Thyroid gland (tissue), 4 donors: ENCODE measurements around the gene TLCD5. TPM values are rescaled to one million over a fixed set of nuclear protein-coding genes. Genes with fewer than 3 reads are reported as not detected.

Experiments
- DNase-seq, 2 donors: peaks; one replicate each; pipeline ENCODE4 v3.0.0-alpha.2; 2019
- H3K27ac ChIP-seq, 3 donors: fragments of 200-600 bp; sonication (generic); 1 replicate in 2 of 3; 2 replicates in 1 of 3; pipeline ENCODE4 v1.5.1; 2016 to 2019; ENCODE audit warnings: mild to moderate bottlenecking in 1 of 3, moderate library complexity in 1 of 3
- H3K27me3 ChIP-seq: fragments of 200-600 bp; sonication (generic); one replicate; pipeline ENCODE4 v1.5.1; 2019
- H3K36me3 ChIP-seq, 2 donors: fragments of 200-600 bp; sonication (generic); one replicate each; pipeline ENCODE4 v1.5.1; 2016 to 2019
- H3K4me1 ChIP-seq, 2 donors: fragments of 200-600 bp; sonication (generic); one replicate each; pipeline ENCODE4 v1.5.1; 2017 to 2019
- H3K4me3 ChIP-seq, 3 donors: fragments of 200-600 bp; sonication (generic); replicated peaks in 1 of 3; 1 replicate in 2 of 3; 2 replicates in 1 of 3; pipeline ENCODE4 v1.5.1; 2016; ENCODE audit warnings: mild to moderate bottlenecking in 1 of 3
- H3K9me3 ChIP-seq: fragments of 200-600 bp; sonication (generic); one replicate; pipeline ENCODE4 v1.5.1; 2017
- POLR2A ChIP-seq, 2 donors: fragments of 450-650 bp; IDR thresholded peaks; one replicate each; pipeline ENCODE4 v1.6.1; 2017; ENCODE audit warnings: antibody characterized with exemption in 2 of 2, mild to moderate bottlenecking in 2 of 2, moderate library complexity in 1 of 2
- WGBS, 2 donors: methylation state at CpG; one replicate each; pipeline ENCODE4 v1.1.5; 2017; 5-methylcytosine and 5-hydroxymethylcytosine counted together
- intact Hi-C: fragments of 100-400 bp; cut with DNase I; formaldehyde crosslinking; loops from one replicate; pipeline ENCODE4 v1.15.1; 2023
- total RNA-seq, 4 donors: library from RNA; depleted of rRNA; stranded (reverse); fragments of >200 nt; gene quantifications; one replicate each; pipeline ENCODE4 v1.2.3, GENCODE V29; 2016
- TF ChIP-seq, protein P1 (sequence below), 6 experiments: fragments of 200-600 bp in 3 of 6; fragments of 450-650 bp in 3 of 6; sonication (generic) in 3 of 6; IDR thresholded peaks; one replicate each; pipeline ENCODE4 v1.5.1; 2016 to 2019; ENCODE audit warnings: antibody characterized with exemption in 6 of 6, mild to moderate bottlenecking in 2 of 6, inconsistent platforms in 1 of 6, moderate library complexity in 1 of 6

TLCD5 gene
- 10 to 100 TPM; 12.5 to 14.0 (median 13.4) TPM for total RNA-seq

DNA sequence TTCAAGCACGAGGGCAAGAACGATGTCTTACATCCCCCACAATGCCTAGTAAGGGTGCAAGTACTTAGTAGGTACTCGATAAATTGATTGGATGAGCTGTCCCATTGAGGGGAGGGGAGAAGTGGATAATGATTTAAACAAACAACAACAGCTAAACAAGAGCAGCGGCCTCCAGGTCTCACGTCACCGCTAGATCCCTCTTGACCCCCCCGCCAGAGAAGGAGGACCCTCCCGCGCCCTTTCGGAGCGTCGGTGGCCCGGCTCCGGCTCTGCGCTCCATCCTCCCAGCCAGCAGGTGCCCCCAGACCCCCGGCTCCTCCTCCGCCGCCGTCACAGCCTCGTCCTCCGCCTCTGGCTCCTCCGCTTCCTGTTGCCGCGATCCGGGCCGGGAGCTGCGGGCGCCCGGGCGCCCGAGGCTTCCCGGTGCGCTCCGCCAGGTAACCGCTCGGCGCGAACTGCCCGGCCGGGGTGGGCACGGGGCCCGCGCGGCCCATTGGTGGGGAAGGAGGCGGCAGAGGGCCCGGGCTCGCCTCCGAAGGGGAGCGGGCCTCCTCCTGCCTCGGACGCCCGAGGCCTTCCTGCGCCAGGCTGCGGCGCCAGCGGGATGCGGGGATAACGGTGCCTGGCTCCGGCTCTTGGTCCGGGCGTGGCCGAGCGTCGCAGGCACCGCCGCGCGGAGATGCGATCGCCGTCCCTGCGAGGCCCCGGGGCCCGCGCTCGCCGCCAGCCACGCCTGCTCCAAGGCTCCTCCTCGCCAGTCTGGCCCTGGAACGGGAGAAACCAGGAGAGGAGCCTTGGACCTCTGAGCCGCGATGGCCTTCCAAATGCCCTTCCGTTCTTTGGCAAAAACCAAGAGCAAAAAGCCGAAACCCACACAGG, at the start of gene TLCD5:
TLCD5 (plus strand) TSS at position 368 of the 879 bp plus-strand sequence. CDS start 2,143 bp downstream, outside the sequence.
- Histone ChIP-seq H3K9me3 (no peaks in the 10 kb centered on the region), H3K36me3 (peaks cover 3 to 7% of the 10 kb centered on the region in 2 donors), H3K4me3 (peak within 1 kb of the TSS; percentile 49 to 78 (median 72)), H3K4me1 (peaks cover 19% of the 10 kb centered on the region in 2 donors), H3K27ac (peak within 1 kb of the TSS; percentile 93 to 97 (median 96)), H3K27me3 (no peaks in the 10 kb centered on the region)
- TF ChIP-seq, protein P1, sequence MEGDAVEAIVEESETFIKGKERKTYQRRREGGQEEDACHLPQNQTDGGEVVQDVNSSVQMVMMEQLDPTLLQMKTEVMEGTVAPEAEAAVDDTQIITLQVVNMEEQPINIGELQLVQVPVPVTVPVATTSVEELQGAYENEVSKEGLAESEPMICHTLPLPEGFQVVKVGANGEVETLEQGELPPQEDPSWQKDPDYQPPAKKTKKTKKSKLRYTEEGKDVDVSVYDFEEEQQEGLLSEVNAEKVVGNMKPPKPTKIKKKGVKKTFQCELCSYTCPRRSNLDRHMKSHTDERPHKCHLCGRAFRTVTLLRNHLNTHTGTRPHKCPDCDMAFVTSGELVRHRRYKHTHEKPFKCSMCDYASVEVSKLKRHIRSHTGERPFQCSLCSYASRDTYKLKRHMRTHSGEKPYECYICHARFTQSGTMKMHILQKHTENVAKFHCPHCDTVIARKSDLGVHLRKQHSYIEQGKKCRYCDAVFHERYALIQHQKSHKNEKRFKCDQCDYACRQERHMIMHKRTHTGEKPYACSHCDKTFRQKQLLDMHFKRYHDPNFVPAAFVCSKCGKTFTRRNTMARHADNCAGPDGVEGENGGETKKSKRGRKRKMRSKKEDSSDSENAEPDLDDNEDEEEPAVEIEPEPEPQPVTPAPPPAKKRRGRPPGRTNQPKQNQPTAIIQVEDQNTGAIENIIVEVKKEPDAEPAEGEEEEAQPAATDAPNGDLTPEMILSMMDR (IDR thresholded peaks at IDR 0.05) = peak in 2 of 6 experiments; percentile 6 to 8
- TF ChIP-seq POLR2A (IDR thresholded peaks at IDR 0.05) = peak in 1 of 2 donors; percentile 84
- peak; percentile 73 for DNase-seq
- WGBS, 2 donors = 1 to 2% methylated on average over 42 to 45 of the region's 84 CpGs
- intact Hi-C loops = no loop called here

DNA sequence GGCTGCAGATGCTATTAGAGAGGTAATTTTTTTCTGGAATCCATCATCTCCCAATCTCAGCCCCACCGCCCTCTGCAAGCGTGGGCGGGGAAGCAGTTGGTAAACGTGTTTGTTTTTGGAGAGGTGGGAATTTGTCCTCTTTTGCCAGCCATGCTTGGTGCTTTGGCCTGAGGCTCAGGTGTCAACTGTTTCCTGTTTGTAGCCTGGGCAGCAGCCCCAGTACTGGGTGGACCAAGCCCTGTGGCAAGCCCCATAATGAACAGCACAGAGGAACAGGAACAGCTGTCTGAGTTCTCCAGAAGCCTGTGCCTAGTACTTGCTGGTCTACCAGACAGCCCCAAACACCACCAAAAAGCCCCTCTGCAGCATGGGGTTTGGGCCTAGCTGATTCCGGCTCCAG, 45.6 kb upstream of the TLCD5 start:
- Histone ChIP-seq H3K27me3 (no peaks in the 10 kb centered on the region), H3K36me3 (no peaks in the 10 kb centered on the region), H3K27ac (no peak overlapping the region), H3K4me1 (peaks cover 9 to 16% of the 10 kb centered on the region in 2 donors), H3K9me3 (no peaks in the 10 kb centered on the region), H3K4me3 (no peak overlapping the region)
- DNase-seq = no peak
- WGBS, 2 donors = 84 to 86% methylated on average over 5 of the region's 5 CpGs
- TF ChIP-seq, protein P1 (IDR thresholded peaks at IDR 0.05) = no peak
- no peak for TF ChIP-seq POLR2A (IDR thresholded peaks at IDR 0.05)
- intact Hi-C loops = no loop called here

DNA sequence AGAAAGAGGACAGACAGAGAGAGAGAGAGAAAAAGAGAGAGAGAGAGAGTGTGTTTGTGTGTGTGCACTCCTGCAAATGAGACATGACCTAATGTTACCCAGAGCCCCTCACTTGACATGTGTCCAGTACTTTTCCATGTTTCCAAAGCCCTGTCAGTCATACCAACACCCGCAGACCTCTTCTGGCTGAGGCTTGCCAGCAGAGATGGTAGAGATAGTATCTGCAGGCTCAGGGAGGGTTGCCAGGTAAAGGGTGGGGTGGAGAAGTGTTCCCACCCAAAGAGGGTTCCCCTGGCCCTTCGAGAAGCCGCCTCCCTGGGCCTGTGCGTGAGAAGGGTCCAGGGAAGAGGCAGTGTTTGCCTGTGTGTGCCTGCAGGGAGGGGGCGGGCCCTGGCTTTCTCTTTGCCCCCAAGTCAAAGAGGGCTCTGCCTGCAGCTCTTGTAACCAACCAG, 44.5 kb upstream of the TLCD5 start:
- Histone ChIP-seq H3K4me3 (no peak overlapping the region), H3K9me3 (no peaks in the 10 kb centered on the region), H3K36me3 (no peaks in the 10 kb centered on the region), H3K27me3 (no peaks in the 10 kb centered on the region), H3K4me1 (peaks cover 9 to 16% of the 10 kb centered on the region in 2 donors), H3K27ac (peak overlapping the region; percentile 13 to 20 (median 13))
- intact Hi-C loops = no loop called here
- DNase-seq = peak; percentile 51 to 66
- TF ChIP-seq POLR2A (IDR thresholded peaks at IDR 0.05) = no peak
- TF ChIP-seq, protein P1 (IDR thresholded peaks at IDR 0.05) = no peak
- WGBS, 2 donors = 20 to 39% methylated on average over 1 to 5 of the region's 5 CpGs

DNA sequence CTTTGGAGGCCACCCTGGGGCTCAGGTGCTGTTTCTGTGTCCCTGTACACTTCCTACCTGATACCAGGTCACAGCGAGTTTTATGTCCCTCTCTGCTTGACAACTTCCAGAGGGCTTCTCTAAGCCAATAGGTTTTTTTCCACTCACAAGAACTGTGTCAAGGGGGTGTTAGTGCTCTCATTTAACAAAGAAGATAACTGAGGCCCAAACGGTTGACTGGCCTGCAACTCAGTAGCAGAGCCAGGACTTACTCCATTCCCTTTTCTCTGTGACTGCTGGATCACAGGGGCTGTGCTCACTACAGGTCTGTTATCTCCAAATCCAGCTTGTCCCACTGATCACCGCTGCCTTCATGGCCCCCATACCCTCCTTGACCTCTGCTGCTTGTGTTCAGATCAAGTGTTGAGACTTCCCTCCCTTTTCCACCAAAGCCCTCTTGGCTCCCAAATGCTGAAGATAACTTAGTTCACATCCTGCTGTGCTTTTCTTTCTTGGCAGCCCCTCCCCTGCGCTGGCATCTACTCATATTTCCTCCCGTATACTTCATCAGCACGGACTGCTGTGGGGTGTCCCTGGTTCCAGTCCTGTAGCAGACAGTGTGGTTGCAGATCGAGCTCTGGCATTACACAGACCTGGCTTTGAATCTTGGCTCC, 43.8 kb upstream of the TLCD5 start:
- DNase-seq = no peak
- WGBS, 2 donors = 55 to 62% methylated on average over 7 of the region's 7 CpGs
- Histone ChIP-seq H3K4me1 (peaks cover 9 to 16% of the 10 kb centered on the region in 2 donors), H3K27ac (peak overlapping the region in 2 of 3 donors; percentile 13 to 20), H3K4me3 (no peak overlapping the region), H3K36me3 (no peaks in the 10 kb centered on the region), H3K9me3 (no peaks in the 10 kb centered on the region), H3K27me3 (no peaks in the 10 kb centered on the region)
- TF ChIP-seq POLR2A (IDR thresholded peaks at IDR 0.05) = no peak
- TF ChIP-seq, protein P1 (IDR thresholded peaks at IDR 0.05) = no peak
- intact Hi-C loops = no loop called here
